Activated CD4-positive, alpha-beta T cell treated with anti-CD3 and anti-CD28 coated beads, Interleukin-2, amount 10 ng/mL, durations not matched to agents 24 days and 14 days (primary cell): ENCODE data around the gene PFKP. TPM values are rescaled to one million over a fixed set of nuclear protein-coding genes. Genes with fewer than 3 reads are reported as not detected.
"Not testable (repeated sequence)": the region's sequence is repeated elsewhere in the genome, so short reads cannot be mapped to it uniquely, and the experiment has no call there.

ENCODE experiments used
- DNase-seq: peaks from one replicate; pipeline ENCODE4 v3.0.0; 2022
- H3K27ac Mint-ChIP-seq: one replicate; pipeline ENCODE4 v1.8.0; 2022; ENCODE audit warnings: mild to moderate bottlenecking, mixed read lengths
- H3K27me3 Mint-ChIP-seq: one replicate; pipeline ENCODE4 v1.8.0; 2022; ENCODE audit warnings: mixed read lengths
- H3K36me3 Mint-ChIP-seq: one replicate; pipeline ENCODE4 v1.8.0; 2022; ENCODE audit warnings: low read depth, mild to moderate bottlenecking, mixed read lengths
- H3K4me1 Mint-ChIP-seq: one replicate; pipeline ENCODE4 v1.8.0; 2021; ENCODE audit warnings: mixed read lengths
- H3K4me3 Mint-ChIP-seq: one replicate; pipeline ENCODE4 v1.8.0; 2022; ENCODE audit warnings: mild to moderate bottlenecking, moderate library complexity, mixed read lengths
- H3K9me3 Mint-ChIP-seq: one replicate; pipeline ENCODE4 v1.8.0; 2021; ENCODE audit warnings: mixed read lengths
- intact Hi-C: fragments of 100-400 bp; cut with micrococcal nuclease; formaldehyde crosslinking; loops from one replicate; pipeline ENCODE4 v1.15.1; 2023
- total RNA-seq: library from RNA; stranded (reverse); gene quantifications from 2 replicates; pipeline ENCODE4 v1.2.3, GENCODE V29; 2022

PFKP gene
- total RNA-seq, 1 donor from 2014 or later: 294 TPM

DNA sequence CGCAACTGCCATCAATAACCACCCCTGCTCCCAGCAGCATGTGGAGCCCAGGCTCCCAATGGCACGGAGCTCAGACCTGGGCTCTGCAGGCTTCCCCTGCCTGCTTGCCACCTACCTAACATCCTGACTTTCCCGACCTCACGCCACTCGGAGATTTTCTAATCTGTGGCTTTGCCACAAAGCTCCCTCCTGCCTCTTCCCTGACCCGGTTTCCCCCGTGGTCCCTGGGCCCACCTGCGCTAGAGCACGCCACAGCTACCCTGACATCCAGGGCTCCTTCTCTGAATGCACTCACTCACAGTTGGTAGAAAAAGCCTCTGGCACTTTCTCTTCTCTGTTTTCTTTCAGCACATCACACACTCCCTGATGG lies 85.2 kb downstream of the PFKP start:
- no peak overlapping the region for H3K4me3 Mint-ChIP-seq
- H3K4me1 Mint-ChIP-seq: peaks cover 5% of the 10 kb centered on the region
- peak overlapping the region; percentile 51 for H3K27ac Mint-ChIP-seq
- DNase-seq: no peak
- no peaks in the 10 kb centered on the region for H3K27me3 Mint-ChIP-seq
- intact Hi-C loops: no loop called here
- H3K9me3 Mint-ChIP-seq: no peaks in the 10 kb centered on the region
- peaks cover 73% of the 10 kb centered on the region for H3K36me3 Mint-ChIP-seq

GRCh38 chr10:3154666-3155065 lies 87.3 kb downstream of the PFKP start:
- H3K4me3 Mint-ChIP-seq: no peak overlapping the region
- H3K27ac Mint-ChIP-seq: no peak overlapping the region
- no peaks in the 10 kb centered on the region for H3K9me3 Mint-ChIP-seq
- DNase-seq: no peak
- no peaks in the 10 kb centered on the region for H3K27me3 Mint-ChIP-seq
- intact Hi-C loops: no loop called here
- H3K4me1 Mint-ChIP-seq: peaks cover 5% of the 10 kb centered on the region
- peaks cover 75% of the 10 kb centered on the region for H3K36me3 Mint-ChIP-seq

DNA sequence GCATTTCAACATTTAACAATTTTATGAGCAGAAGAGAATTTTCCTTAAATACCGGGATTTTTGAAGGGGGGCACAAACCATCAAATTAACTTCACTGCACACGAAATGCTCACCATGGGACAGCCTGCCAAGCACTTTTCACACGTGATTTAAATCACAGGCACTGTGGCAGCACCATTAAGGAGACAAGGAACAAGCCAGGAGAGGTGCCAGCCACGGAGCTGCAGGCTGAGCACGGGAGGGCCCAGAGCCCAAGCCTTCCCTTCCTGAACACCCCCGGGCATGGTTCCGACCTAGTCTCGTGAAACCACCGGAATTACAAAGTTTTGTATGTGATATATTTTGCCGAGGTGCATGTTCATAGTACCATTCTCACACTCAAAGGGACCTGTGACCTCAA lies 91.8 kb downstream of the PFKP start:
- Mint-ChIP-seq H3K36me3 (peaks cover 71% of the 10 kb centered on the region), H3K27me3 (no peaks in the 10 kb centered on the region), H3K27ac (no peak overlapping the region), H3K4me1 (no peaks in the 10 kb centered on the region), H3K4me3 (no peak overlapping the region), H3K9me3 (no peaks in the 10 kb centered on the region)
- no peak for DNase-seq
- intact Hi-C loops: no loop called here

- Mint-ChIP-seq H3K9me3 (no peaks in the 10 kb centered on the region), H3K4me3 (no peak overlapping the region), H3K27ac (no peak overlapping the region), H3K4me1 (no peaks in the 10 kb centered on the region), H3K27me3 (no peaks in the 10 kb centered on the region), H3K36me3 (peaks cover 70% of the 10 kb centered on the region)
- no peak for DNase-seq
- intact Hi-C loops: no loop called here
Measured at GRCh38 chr10:3162533-3162932, 95.2 kb downstream of the PFKP start.

GRCh38 chr10:3163879-3164278 lies 96.5 kb downstream of the PFKP start:
- peaks cover 4% of the 10 kb centered on the region for H3K4me1 Mint-ChIP-seq
- DNase-seq: no peak
- no peaks in the 10 kb centered on the region for H3K27me3 Mint-ChIP-seq
- H3K4me3 Mint-ChIP-seq: no peak overlapping the region
- H3K27ac Mint-ChIP-seq: no peak overlapping the region
- H3K9me3 Mint-ChIP-seq: no peaks in the 10 kb centered on the region
- intact Hi-C loops: no loop called here
- peaks cover 69% of the 10 kb centered on the region for H3K36me3 Mint-ChIP-seq

GRCh38 chr10:3165196-3165595 lies 97.8 kb downstream of the PFKP start:
- H3K9me3 Mint-ChIP-seq: no peaks in the 10 kb centered on the region
- no peak for DNase-seq
- no peak overlapping the region for H3K4me3 Mint-ChIP-seq
- H3K36me3 Mint-ChIP-seq: peaks cover 69% of the 10 kb centered on the region
- no peak overlapping the region for H3K27ac Mint-ChIP-seq
- intact Hi-C loops: no loop called here
- H3K27me3 Mint-ChIP-seq: no peaks in the 10 kb centered on the region
- H3K4me1 Mint-ChIP-seq: peaks cover 6% of the 10 kb centered on the region

- no peak overlapping the region for H3K4me3 Mint-ChIP-seq
- peaks cover 61% of the 10 kb centered on the region for H3K36me3 Mint-ChIP-seq
- no peak for DNase-seq
- no peaks in the 10 kb centered on the region for H3K9me3 Mint-ChIP-seq
- peaks cover 9% of the 10 kb centered on the region for H3K4me1 Mint-ChIP-seq
- no peaks in the 10 kb centered on the region for H3K27me3 Mint-ChIP-seq
- intact Hi-C loops: no loop called here
- H3K27ac Mint-ChIP-seq: no peak overlapping the region
Measured at GRCh38 chr10:3166496-3167290, 99.3 kb downstream of the PFKP start.

GRCh38 chr10:3167611-3168330 lies 100.4 kb downstream of the PFKP start:
- Mint-ChIP-seq H3K36me3 (peaks cover 56% of the 10 kb centered on the region), H3K27me3 (no peaks in the 10 kb centered on the region), H3K27ac (no peak overlapping the region), H3K4me1 (peaks cover 9% of the 10 kb centered on the region), H3K4me3 (no peak overlapping the region), H3K9me3 (no peaks in the 10 kb centered on the region)
- DNase-seq: no peak
- intact Hi-C loops: no loop called here

DNA sequence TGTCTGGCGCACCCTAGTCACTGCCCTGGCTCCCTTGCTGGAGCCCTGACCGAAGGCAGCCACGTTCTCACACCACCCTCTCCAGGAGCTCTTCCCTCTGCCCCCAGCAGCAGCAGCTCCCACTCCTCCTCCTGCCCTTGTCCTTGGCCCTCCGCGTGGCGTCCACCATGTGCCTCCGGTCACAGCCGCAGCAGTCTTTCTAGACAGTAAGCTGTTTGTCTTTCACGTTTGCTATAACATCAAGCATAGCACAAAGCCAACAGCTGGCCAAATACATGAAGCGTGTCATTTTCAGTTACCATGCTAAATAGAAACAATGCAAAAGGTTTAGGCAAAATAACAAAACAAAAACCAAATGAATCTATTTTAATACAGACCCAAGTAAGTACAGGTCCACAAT lies 101.9 kb downstream of the PFKP start:
- no peak overlapping the region for H3K4me3 Mint-ChIP-seq
- no peaks in the 10 kb centered on the region for H3K9me3 Mint-ChIP-seq
- DNase-seq: no peak
- peaks cover 46% of the 10 kb centered on the region for H3K36me3 Mint-ChIP-seq
- H3K4me1 Mint-ChIP-seq: peaks cover 14% of the 10 kb centered on the region
- peaks cover 4% of the 10 kb centered on the region for H3K27me3 Mint-ChIP-seq
- peak overlapping the region; percentile 68 for H3K27ac Mint-ChIP-seq
- intact Hi-C loops: no loop called here

GRCh38 chr10:3169673-3170072 lies 102.3 kb downstream of the PFKP start:
- peaks cover 14% of the 10 kb centered on the region for H3K4me1 Mint-ChIP-seq
- H3K27ac Mint-ChIP-seq: no peak overlapping the region
- DNase-seq: no peak
- intact Hi-C loops: no loop called here
- H3K9me3 Mint-ChIP-seq: no peaks in the 10 kb centered on the region
- peaks cover 46% of the 10 kb centered on the region for H3K36me3 Mint-ChIP-seq
- no peak overlapping the region for H3K4me3 Mint-ChIP-seq
- peaks cover 5% of the 10 kb centered on the region for H3K27me3 Mint-ChIP-seq

DNA sequence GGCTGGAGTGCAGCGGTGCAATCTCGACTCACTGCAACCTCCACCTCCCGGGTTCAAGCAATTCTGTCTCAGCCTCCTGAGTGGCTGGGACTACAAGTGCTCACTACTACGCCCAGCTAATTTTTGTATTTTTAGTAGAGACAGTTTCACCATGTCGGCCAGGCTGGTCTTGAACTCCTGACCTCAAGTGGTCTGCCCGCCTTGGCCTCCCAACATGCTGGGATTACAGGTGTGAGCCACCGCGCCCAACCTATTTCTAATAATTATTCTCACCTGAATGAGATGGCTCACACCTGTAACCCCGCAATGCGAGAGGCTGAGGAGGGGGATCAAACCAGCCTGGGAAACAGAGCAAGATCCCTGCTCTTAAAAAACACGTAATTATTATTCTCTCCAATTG lies 104.1 kb downstream of the PFKP start:
- Mint-ChIP-seq H3K4me1 (peaks cover 14% of the 10 kb centered on the region), H3K4me3 (peak overlapping the region; percentile 85), H3K36me3 (peaks cover 29% of the 10 kb centered on the region), H3K27me3 (peaks cover 14% of the 10 kb centered on the region), H3K27ac (peak overlapping the region; percentile 91)
- DNase-seq, H3K9me3 Mint-ChIP-seq, intact Hi-C loops: not testable (repeated sequence)

DNA sequence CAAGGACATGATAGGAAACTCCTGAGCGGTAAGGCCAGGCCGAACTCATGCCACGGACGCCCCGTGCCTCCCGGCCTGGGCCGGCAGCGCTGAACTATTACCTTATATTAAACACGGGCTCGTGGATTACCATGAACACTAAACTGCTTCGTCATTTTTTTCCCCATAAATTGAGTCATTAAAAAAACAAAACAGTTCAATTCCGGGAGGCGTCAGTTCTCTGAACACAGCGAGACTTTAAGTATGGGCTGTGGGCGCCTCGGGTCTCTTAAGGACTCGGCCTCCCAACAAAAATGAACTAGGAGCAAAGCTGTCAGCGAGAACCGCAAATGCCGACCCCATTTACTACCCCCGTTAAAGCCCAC lies 104.7 kb downstream of the PFKP start:
- Mint-ChIP-seq H3K4me1 (peaks cover 14% of the 10 kb centered on the region), H3K36me3 (peaks cover 24% of the 10 kb centered on the region), H3K27ac (peak overlapping the region; percentile 91), H3K4me3 (peak overlapping the region; percentile 85), H3K9me3 (no peaks in the 10 kb centered on the region), H3K27me3 (peaks cover 18% of the 10 kb centered on the region)
- intact Hi-C loops: loop anchor here (1.0 to 2.0 kb wide), 3 partner anchors 14 to 104 kb away; no protein-coding TSS in a partner anchor
- no peak for DNase-seq

GRCh38 chr10:3172446-3173170 lies 105.3 kb downstream of the PFKP start, which contains the start of gene PITRM1:
TSS of gene PITRM1 (minus strand) at chr10:3172782. CDS start at chr10:3172772, 10 bp downstream.
- H3K36me3 Mint-ChIP-seq: peaks cover 24% of the 10 kb centered on the region
- DNase-seq: peak; percentile 100
- intact Hi-C loops: loop anchor here (1.0 to 2.0 kb wide), 3 partner anchors 14 to 104 kb away; no protein-coding TSS in a partner anchor
- H3K4me3 Mint-ChIP-seq: peak within 1 kb of the TSS; percentile 85
- peaks cover 22% of the 10 kb centered on the region for H3K27me3 Mint-ChIP-seq
- peaks cover 14% of the 10 kb centered on the region for H3K4me1 Mint-ChIP-seq
- H3K27ac Mint-ChIP-seq: peak within 1 kb of the TSS; percentile 91
- no peaks in the 10 kb centered on the region for H3K9me3 Mint-ChIP-seq
